HL-60 (cell line): ENCODE data around the gene FGD5.

ENCODE experiments used
- DNase-seq, 2 experiments: peaks; one replicate each; pipeline ENCODE4 v3.0.0-alpha.2; 2010 to 2020; ENCODE audit warnings: low read depth in 1 of 2, low spot score in 1 of 2
- H3K27ac ChIP-seq: fragments of 250-450 bp; sonication (Bioruptor Pico); replicated peaks from 2 replicates; pipeline ENCODE4 v1.5.1; 2020; ENCODE audit warnings: mild to moderate bottlenecking, moderate library complexity
- H3K27me3 ChIP-seq: fragments of 250-450 bp; sonication (Bioruptor Pico); 2 replicates; pipeline ENCODE4 v1.5.1; 2021; ENCODE audit warnings: mild to moderate bottlenecking, moderate library complexity; ENCODE audit not compliant: insufficient read depth, poor library complexity, severe bottlenecking
- H3K4me3 ChIP-seq: replicated peaks from 2 replicates; pipeline ENCODE4 v1.5.1; 2011; ENCODE audit warnings: mild to moderate bottlenecking, control low read depth, low read length; ENCODE audit not compliant: insufficient read depth
- CTCF ChIP-seq: IDR thresholded peaks from one replicate; pipeline ENCODE4 v1.5.1; 2011; ENCODE audit warnings: low read length, control low read depth, inconsistent platforms; ENCODE audit not compliant: insufficient read depth
- GABPA ChIP-seq: IDR thresholded peaks from 2 replicates; pipeline ENCODE4 v1.6.1; 2012; ENCODE audit warnings: low read depth
- POLR2AphosphoS5 ChIP-seq: IDR thresholded peaks from 2 replicates; pipeline ENCODE4 v1.6.1; 2012; ENCODE audit warnings: low read depth
- REST ChIP-seq: IDR thresholded peaks from 2 replicates; pipeline ENCODE4 v1.6.1; 2012; ENCODE audit warnings: low read depth; ENCODE audit not compliant: insufficient replicate concordance
- SPI1 ChIP-seq: IDR thresholded peaks from 2 replicates; pipeline ENCODE4 v1.6.1; 2012; ENCODE audit warnings: low read depth, mild to moderate bottlenecking, borderline replicate concordance

FGD5 gene

GRCh38 chr3:14871456-14872200, 52.9 kb downstream of the FGD5 start:
- DNase-seq = no peak
- Histone ChIP-seq H3K27ac (no peak overlapping the region), H3K27me3 (no peaks in the 10 kb centered on the region), H3K4me3 (no peak overlapping the region)
- TF ChIP-seq POLR2AphosphoS5 (no peak), CTCF (no peak), GABPA (no peak), REST (no peak), SPI1 (no peak)

- no peak for TF ChIP-seq REST
- TF ChIP-seq POLR2AphosphoS5 = no peak
- TF ChIP-seq CTCF = no peak
- TF ChIP-seq GABPA = no peak
- no peak for TF ChIP-seq SPI1
Observed at GRCh38 chr3:14872706-14873105, 53.9 kb downstream of the FGD5 start.

GRCh38 chr3:14874784-14875183, 56.0 kb downstream of the FGD5 start:
- H3K27ac ChIP-seq = no peak overlapping the region

More at GRCh38 chr3:14872706-14873105, 53.9 kb downstream of the FGD5 start:
- no peak for DNase-seq
- Histone ChIP-seq H3K27me3 (no peaks in the 10 kb centered on the region), H3K27ac (no peak overlapping the region), H3K4me3 (no peak overlapping the region)

More at GRCh38 chr3:14874784-14875183, 56.0 kb downstream of the FGD5 start:
- no peak for DNase-seq
- Histone ChIP-seq H3K27me3 (no peaks in the 10 kb centered on the region), H3K4me3 (no peak overlapping the region)
- TF ChIP-seq GABPA (no peak), CTCF (no peak), REST (no peak), SPI1 (no peak), POLR2AphosphoS5 (no peak)
